GM23338 (cell line): Measurements from ENCODE around the gene MAPK13. TPM values are rescaled to one million over a fixed set of nuclear protein-coding genes. Genes with fewer than 3 reads are reported as not detected.

Experiments used
- ATAC-seq: fragments of 200-7000 bp; cut with Tn5 transposase; 3 replicates; pipeline ENCODE4 v1.9.1; 2020
- DNase-seq: peaks from one replicate; pipeline ENCODE4 v3.0.0-alpha.2; 2015; ENCODE audit warnings: low spot score
- H2AFZ ChIP-seq: fragments of 200-600 bp; sonication (generic); 2 replicates; pipeline ENCODE4 v1.8.0; 2016; ENCODE audit warnings: antibody characterized with exemption, mild to moderate bottlenecking, moderate library complexity
- H3F3A ChIP-seq: fragments of 200-600 bp; sonication (generic); replicated peaks from 2 replicates; pipeline ENCODE4 v1.8.0; 2017; ENCODE audit warnings: antibody characterized with exemption, mixed run types, low read depth
- H3K27ac ChIP-seq: fragments of 200-600 bp; sonication (generic); 2 replicates; pipeline ENCODE4 v1.6.1; 2016; ENCODE audit warnings: low read depth
- H3K27me3 ChIP-seq: fragments of 200-600 bp; sonication (generic); 2 replicates; pipeline ENCODE4 v1.8.0; 2016; ENCODE audit warnings: mild to moderate bottlenecking, mixed run types, moderate library complexity; ENCODE audit not compliant: insufficient read depth
- H3K36me3 ChIP-seq: fragments of 200-600 bp; sonication (generic); 2 replicates; pipeline ENCODE4 v1.8.0; 2016; ENCODE audit warnings: mild to moderate bottlenecking; ENCODE audit not compliant: insufficient read depth
- H3K4me1 ChIP-seq: fragments of 200-600 bp; sonication (generic); 2 replicates; pipeline ENCODE4 v1.8.0; 2016; ENCODE audit warnings: mild to moderate bottlenecking, moderate library complexity; ENCODE audit not compliant: insufficient read depth
- H3K4me2 ChIP-seq: fragments of 200-600 bp; sonication (generic); 2 replicates; pipeline ENCODE4 v1.7.1; 2017; ENCODE audit warnings: mixed run types
- H3K4me3 ChIP-seq: fragments of 200-600 bp; sonication (generic); 2 replicates; pipeline ENCODE4 v1.6.1; 2016; ENCODE audit warnings: mixed run types
- H3K79me2 ChIP-seq: fragments of 200-600 bp; sonication (generic); replicated peaks from 2 replicates; pipeline ENCODE4 v1.8.0; 2017; ENCODE audit warnings: mild to moderate bottlenecking; ENCODE audit not compliant: insufficient read depth
- H3K9me2 ChIP-seq: fragments of 200-600 bp; sonication (generic); 2 replicates; pipeline ENCODE4 v1.8.0; 2017; ENCODE audit not compliant: insufficient read depth
- H4K20me1 ChIP-seq: fragments of 200-600 bp; sonication (generic); replicated peaks from 2 replicates; pipeline ENCODE4 v1.8.0; 2017; ENCODE audit warnings: mild to moderate bottlenecking; ENCODE audit not compliant: insufficient read depth
- H3K27ac Mint-ChIP-seq: 2 replicates; pipeline ENCODE4 v1.8.0; 2020; ENCODE audit warnings: inconsistent platforms, mild to moderate bottlenecking, moderate library complexity, mixed read lengths
- H3K27me3 Mint-ChIP-seq: 3 replicates; pipeline ENCODE4 v1.8.0; 2022; ENCODE audit warnings: low read depth, mild to moderate bottlenecking, moderate library complexity, mixed read lengths, inconsistent platforms; ENCODE audit not compliant: insufficient read depth, poor library complexity
- H3K36me3 Mint-ChIP-seq: 3 replicates; pipeline ENCODE4 v1.8.0; 2021; ENCODE audit warnings: low read depth, mild to moderate bottlenecking, inconsistent platforms, moderate library complexity, mixed read lengths
- H3K4me1 Mint-ChIP-seq: 3 replicates; pipeline ENCODE4 v1.8.0; 2020; ENCODE audit warnings: mild to moderate bottlenecking, inconsistent platforms, mixed read lengths
- H3K4me3 Mint-ChIP-seq: 3 replicates; pipeline ENCODE4 v1.8.0; 2021; ENCODE audit warnings: moderate library complexity, mild to moderate bottlenecking, inconsistent platforms, mixed read lengths
- H3K9me3 Mint-ChIP-seq: 3 replicates; pipeline ENCODE4 v1.8.0; 2020; ENCODE audit warnings: moderate library complexity, mild to moderate bottlenecking, inconsistent platforms, mixed read lengths
- CREB1 ChIP-seq: fragments of 250-450 bp; sonication (Bioruptor Pico); IDR thresholded peaks from 2 replicates; pipeline ENCODE4 v1.5.0; 2020; ENCODE audit warnings: low read depth, mild to moderate bottlenecking, moderate library complexity
- CTCF ChIP-seq, 2 experiments: fragments of 200-600 bp in 1 of 2; sonication (generic) in 1 of 2; conservative IDR thresholded peaks; 2 replicates each; pipeline versions ENCODE4 v1.5.1 to v1.6.1; 2016 to 2017; ENCODE audit warnings: antibody characterized with exemption in 2 of 2, low read depth in 2 of 2, mild to moderate bottlenecking in 2 of 2, moderate library complexity in 1 of 2
- EZH2 ChIP-seq: fragments of 200-600 bp; sonication (generic); IDR thresholded peaks from one replicate; pipeline ENCODE4 v1.8.0; 2017; ENCODE audit warnings: antibody characterized with exemption, mild to moderate bottlenecking, low read depth; ENCODE audit not compliant: unreplicated experiment
- EZH2phosphoT487 ChIP-seq: fragments of 200-600 bp; sonication (generic); IDR thresholded peaks from one replicate; pipeline ENCODE4 v1.8.1; 2018; ENCODE audit warnings: antibody characterized with exemption; ENCODE audit not compliant: unreplicated experiment
- POLR2AphosphoS5 ChIP-seq: IDR thresholded peaks from 2 replicates; pipeline ENCODE4 v1.6.1; 2016; ENCODE audit warnings: antibody characterized with exemption, low read depth
- REST ChIP-seq: IDR thresholded peaks from one replicate; pipeline ENCODE4 v1.6.1; 2018; ENCODE audit warnings: antibody characterized with exemption; ENCODE audit not compliant: unreplicated experiment
- STAT1 ChIP-seq: IDR thresholded peaks from one replicate; pipeline ENCODE4 v1.6.1; 2016; ENCODE audit warnings: antibody characterized with exemption; ENCODE audit not compliant: unreplicated experiment
- ZNF114 ChIP-seq: fragments of 250-450 bp; sonication (Bioruptor Pico); IDR thresholded peaks from 2 replicates; pipeline ENCODE4 v1.5.0; 2020; ENCODE audit warnings: mild to moderate bottlenecking, moderate library complexity
- polyA plus RNA-seq: library from polyadenylated mRNA; unstranded; fragments of >200 nt; fragmentation: Nextera tagmentation; extraction: Ambion mirVana; gene quantifications from 2 replicates; pipeline ENCODE4 v1.2.1, GENCODE V29; 2016
- total RNA-seq: library from RNA; depleted of rRNA; stranded (reverse); fragments of >200 nt; shearing (Covaris generic); gene quantifications from 2 replicates; pipeline ENCODE4 v1.2.3, GENCODE V29; 2014
- TF ChIP-seq, protein P1 (sequence below): IDR thresholded peaks from 2 replicates; pipeline ENCODE4 v1.6.1; 2016; ENCODE audit warnings: antibody characterized with exemption
- TF ChIP-seq, protein P2 (sequence below): fragments of 250-450 bp; sonication (Bioruptor Pico); IDR thresholded peaks from 2 replicates; pipeline ENCODE4 v1.5.0; 2020; ENCODE audit warnings: mild to moderate bottlenecking, moderate library complexity

The MAPK13 gene
- total and polyA plus RNA-seq, 2 experiments from 2014 or later = 6.3 to 12.3 TPM

DNA sequence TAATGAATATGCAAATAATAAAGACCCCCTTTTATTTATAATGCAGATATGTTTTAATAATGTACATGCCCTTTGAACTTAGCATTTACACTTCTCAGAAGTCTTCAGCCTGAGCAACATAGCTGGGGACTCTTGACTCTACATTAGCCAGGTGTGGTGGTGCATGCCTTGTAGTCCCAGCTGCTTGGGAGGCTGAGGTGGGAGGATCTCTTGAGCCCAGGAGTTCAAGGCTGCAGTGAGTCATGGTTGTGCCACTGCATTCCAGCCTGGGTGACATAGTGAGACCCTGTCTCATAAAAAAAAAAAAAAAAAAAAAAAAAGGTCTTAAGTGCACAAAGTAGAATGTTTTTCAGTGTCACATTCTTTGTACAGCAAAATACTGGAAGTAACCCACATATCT, 17.3 kb upstream of the MAPK13 start (continued):
- TF ChIP-seq REST (no peak), EZH2phosphoT487 (no peak), CREB1 (CRISPR knock-in tag) (no peak), EZH2 (no peak)
- TF ChIP-seq, protein P1, sequence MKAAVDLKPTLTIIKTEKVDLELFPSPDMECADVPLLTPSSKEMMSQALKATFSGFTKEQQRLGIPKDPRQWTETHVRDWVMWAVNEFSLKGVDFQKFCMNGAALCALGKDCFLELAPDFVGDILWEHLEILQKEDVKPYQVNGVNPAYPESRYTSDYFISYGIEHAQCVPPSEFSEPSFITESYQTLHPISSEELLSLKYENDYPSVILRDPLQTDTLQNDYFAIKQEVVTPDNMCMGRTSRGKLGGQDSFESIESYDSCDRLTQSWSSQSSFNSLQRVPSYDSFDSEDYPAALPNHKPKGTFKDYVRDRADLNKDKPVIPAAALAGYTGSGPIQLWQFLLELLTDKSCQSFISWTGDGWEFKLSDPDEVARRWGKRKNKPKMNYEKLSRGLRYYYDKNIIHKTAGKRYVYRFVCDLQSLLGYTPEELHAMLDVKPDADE = no peak

GRCh38 chr6:36113703-36114102, 16.6 kb upstream of the MAPK13 start:
- H4K20me1 ChIP-seq = no peaks in the 10 kb centered on the region
- H3K9me2 ChIP-seq = no peaks in the 10 kb centered on the region
- no peak overlapping the region for H3K4me3 Mint-ChIP-seq
- H3K27ac ChIP-seq = no peak overlapping the region
- H3K4me3 ChIP-seq = no peak overlapping the region
- no peak overlapping the region for H3K27ac Mint-ChIP-seq
- H3K79me2 ChIP-seq = no peaks in the 10 kb centered on the region
- H3K27me3 Mint-ChIP-seq = peaks cover 4% of the 10 kb centered on the region
- H3K36me3 Mint-ChIP-seq = 0 out of 3 replicates have a peak, but pooled peaks cover 5% of the 10 kb centered on the region
- no peak overlapping the region for H3K4me2 ChIP-seq
- peak; percentile 29 for DNase-seq
- ATAC-seq = peak; percentile 61
- no peaks in the 10 kb centered on the region for H3F3A ChIP-seq
- H3K36me3 ChIP-seq = no peaks in the 10 kb centered on the region
- peaks cover 30% of the 10 kb centered on the region for H3K4me1 Mint-ChIP-seq
- no peaks in the 10 kb centered on the region for H3K27me3 ChIP-seq
- H3K4me1 ChIP-seq = no peaks in the 10 kb centered on the region
- no peak overlapping the region for H2AFZ ChIP-seq
- H3K9me3 Mint-ChIP-seq = no peaks in the 10 kb centered on the region
- TF ChIP-seq CREB1 (CRISPR knock-in tag) (no peak), POLR2AphosphoS5 (no peak), STAT1 (no peak), CTCF (conservative IDR thresholded peaks at IDR 0.05; ENCODE audit: low read depth in 2 of 2) (no peak), ZNF114 (CRISPR knock-in tag) (no peak)
- TF ChIP-seq, protein P2, sequence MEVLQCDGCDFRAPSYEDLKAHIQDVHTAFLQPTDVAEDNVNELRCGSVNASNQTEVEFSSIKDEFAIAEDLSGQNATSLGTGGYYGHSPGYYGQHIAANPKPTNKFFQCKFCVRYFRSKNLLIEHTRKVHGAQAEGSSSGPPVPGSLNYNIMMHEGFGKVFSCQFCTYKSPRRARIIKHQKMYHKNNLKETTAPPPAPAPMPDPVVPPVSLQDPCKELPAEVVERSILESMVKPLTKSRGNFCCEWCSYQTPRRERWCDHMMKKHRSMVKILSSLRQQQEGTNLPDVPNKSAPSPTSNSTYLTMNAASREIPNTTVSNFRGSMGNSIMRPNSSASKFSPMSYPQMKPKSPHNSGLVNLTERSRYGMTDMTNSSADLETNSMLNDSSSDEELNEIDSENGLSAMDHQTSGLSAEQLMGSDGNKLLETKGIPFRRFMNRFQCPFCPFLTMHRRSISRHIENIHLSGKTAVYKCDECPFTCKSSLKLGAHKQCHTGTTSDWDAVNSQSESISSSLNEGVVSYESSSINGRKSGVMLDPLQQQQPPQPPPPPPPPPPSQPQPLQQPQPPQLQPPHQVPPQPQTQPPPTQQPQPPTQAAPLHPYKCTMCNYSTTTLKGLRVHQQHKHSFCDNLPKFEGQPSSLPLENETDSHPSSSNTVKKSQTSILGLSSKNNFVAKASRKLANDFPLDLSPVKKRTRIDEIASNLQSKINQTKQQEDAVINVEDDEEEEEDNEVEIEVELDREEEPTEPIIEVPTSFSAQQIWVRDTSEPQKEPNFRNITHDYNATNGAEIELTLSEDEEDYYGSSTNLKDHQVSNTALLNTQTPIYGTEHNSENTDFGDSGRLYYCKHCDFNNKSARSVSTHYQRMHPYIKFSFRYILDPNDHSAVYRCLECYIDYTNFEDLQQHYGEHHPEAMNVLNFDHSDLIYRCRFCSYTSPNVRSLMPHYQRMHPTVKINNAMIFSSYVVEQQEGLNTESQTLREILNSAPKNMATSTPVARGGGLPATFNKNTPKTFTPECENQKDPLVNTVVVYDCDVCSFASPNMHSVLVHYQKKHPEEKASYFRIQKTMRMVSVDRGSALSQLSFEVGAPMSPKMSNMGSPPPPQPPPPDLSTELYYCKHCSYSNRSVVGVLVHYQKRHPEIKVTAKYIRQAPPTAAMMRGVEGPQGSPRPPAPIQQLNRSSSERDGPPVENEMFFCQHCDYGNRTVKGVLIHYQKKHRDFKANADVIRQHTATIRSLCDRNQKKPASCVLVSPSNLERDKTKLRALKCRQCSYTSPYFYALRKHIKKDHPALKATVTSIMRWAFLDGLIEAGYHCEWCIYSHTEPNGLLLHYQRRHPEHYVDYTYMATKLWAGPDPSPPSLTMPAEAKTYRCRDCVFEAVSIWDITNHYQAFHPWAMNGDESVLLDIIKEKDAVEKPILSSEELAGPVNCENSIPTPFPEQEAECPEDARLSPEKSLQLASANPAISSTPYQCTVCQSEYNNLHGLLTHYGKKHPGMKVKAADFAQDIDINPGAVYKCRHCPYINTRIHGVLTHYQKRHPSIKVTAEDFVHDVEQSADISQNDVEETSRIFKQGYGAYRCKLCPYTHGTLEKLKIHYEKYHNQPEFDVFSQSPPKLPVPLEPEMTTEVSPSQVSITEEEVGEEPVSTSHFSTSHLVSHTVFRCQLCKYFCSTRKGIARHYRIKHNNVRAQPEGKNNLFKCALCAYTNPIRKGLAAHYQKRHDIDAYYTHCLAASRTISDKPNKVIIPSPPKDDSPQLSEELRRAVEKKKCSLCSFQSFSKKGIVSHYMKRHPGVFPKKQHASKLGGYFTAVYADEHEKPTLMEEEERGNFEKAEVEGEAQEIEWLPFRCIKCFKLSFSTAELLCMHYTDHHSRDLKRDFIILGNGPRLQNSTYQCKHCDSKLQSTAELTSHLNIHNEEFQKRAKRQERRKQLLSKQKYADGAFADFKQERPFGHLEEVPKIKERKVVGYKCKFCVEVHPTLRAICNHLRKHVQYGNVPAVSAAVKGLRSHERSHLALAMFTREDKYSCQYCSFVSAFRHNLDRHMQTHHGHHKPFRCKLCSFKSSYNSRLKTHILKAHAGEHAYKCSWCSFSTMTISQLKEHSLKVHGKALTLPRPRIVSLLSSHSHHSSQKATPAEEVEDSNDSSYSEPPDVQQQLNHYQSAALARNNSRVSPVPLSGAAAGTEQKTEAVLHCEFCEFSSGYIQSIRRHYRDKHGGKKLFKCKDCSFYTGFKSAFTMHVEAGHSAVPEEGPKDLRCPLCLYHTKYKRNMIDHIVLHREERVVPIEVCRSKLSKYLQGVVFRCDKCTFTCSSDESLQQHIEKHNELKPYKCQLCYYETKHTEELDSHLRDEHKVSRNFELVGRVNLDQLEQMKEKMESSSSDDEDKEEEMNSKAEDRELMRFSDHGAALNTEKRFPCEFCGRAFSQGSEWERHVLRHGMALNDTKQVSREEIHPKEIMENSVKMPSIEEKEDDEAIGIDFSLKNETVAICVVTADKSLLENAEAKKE (CRISPR knock-in tag) = no peak
